HUES64 (cell line): ENCODE measurements around the gene TOB1. TPM values are rescaled to one million over a fixed set of nuclear protein-coding genes. Genes with fewer than 3 reads are reported as not detected.

Source experiments
- H3K27ac ChIP-seq: 2 replicates; pipeline ENCODE4 v1.7.0; 2013; ENCODE audit warnings: low read depth, low read length, inconsistent platforms
- H3K27me3 ChIP-seq: 2 replicates; pipeline ENCODE4 v1.6.1; 2013; ENCODE audit warnings: mild to moderate bottlenecking, low read length; ENCODE audit not compliant: insufficient read depth
- H3K36me3 ChIP-seq: 2 replicates; pipeline ENCODE4 v1.6.1; 2013; ENCODE audit warnings: mild to moderate bottlenecking, low read length; ENCODE audit not compliant: insufficient read depth
- H3K4me1 ChIP-seq: 2 replicates; pipeline ENCODE4 v1.6.1; 2013; ENCODE audit warnings: mild to moderate bottlenecking, low read length, moderate library complexity; ENCODE audit not compliant: insufficient read depth
- H3K4me3 ChIP-seq: 2 replicates; pipeline ENCODE4 v1.5.1; 2013; ENCODE audit warnings: mild to moderate bottlenecking, low read length, moderate library complexity
- H3K9ac ChIP-seq: 2 replicates; pipeline ENCODE4 v1.6.1; 2013; ENCODE audit warnings: mild to moderate bottlenecking, low read depth, low read length
- H3K9me3 ChIP-seq: 2 replicates; pipeline ENCODE4 v1.6.1; 2013; ENCODE audit warnings: low read depth, low read length; ENCODE audit not compliant: insufficient read depth
- WGBS: fragments of 150-250, 120-280 bp; methylation state at CpG from one replicate; pipeline ENCODE4 v1.1.7; 2013; ENCODE audit warnings: missing lambda C conversion rate; 5-methylcytosine and 5-hydroxymethylcytosine counted together
- polyA plus RNA-seq, 2 experiments: library from polyadenylated mRNA; stranded (reverse); fragments of 50-300 nt; gene quantifications; one replicate each; pipeline ENCODE4 v1.2.3, GENCODE V29; 2013

TOB1 gene
- 16.8 TPM for polyA plus RNA-seq (2013, experiment 1 of 2)
- polyA plus RNA-seq (2013, experiment 2 of 2), result 18.9 TPM

DNA sequence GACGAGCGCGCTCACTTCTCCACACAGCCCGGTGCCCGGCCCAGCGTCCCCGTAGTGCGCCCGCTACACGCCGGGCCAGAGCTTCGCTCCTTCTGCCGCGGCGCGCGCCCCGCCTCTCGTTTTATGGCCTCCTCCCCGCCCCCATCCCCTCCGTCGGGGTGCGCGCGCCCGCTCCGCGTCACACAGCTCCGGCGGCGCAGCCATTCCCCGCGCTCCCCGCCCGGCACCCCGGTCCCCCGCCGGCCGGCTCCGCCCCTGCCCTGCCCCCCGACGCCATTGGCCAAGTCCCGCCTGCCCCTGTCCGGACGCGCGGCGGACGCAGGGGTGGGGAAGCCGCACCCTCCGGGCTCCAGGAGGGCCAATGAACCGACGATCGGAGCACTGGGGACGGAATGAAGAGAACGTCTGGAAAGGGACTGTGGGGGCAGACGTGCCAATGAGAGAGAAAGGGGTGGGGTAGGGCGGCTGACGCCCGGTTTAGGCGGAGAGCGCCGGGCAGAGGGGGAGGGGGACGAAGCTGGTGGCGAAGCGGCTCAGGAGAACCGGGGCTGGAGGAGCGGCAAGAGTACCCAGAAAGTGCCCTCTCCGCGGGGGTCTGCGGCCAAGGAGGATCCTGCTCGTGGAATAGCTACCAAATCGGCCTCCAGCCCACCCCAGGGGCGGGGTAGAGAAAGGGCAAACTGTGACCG, at the start of gene TOB1:
TSS of gene TOB1 (minus strand) at position 94 of the 689 bp plus-strand sequence. CDS start 2,337 bp downstream, outside the sequence.
- Histone ChIP-seq H3K27me3 (no peaks in the 10 kb centered on the region), H3K9ac (peak within 1 kb of the TSS; percentile 76), H3K9me3 (no peaks in the 10 kb centered on the region), H3K4me3 (peak within 1 kb of the TSS; percentile 88), H3K36me3 (peaks cover 23% of the 10 kb centered on the region), H3K4me1 (peaks cover 14% of the 10 kb centered on the region; the same call in 1 of the 2 replicates), H3K27ac (peak within 1 kb of the TSS; percentile 99)
- under 1% methylated on average over 75 of the region's 75 CpGs for WGBS

DNA sequence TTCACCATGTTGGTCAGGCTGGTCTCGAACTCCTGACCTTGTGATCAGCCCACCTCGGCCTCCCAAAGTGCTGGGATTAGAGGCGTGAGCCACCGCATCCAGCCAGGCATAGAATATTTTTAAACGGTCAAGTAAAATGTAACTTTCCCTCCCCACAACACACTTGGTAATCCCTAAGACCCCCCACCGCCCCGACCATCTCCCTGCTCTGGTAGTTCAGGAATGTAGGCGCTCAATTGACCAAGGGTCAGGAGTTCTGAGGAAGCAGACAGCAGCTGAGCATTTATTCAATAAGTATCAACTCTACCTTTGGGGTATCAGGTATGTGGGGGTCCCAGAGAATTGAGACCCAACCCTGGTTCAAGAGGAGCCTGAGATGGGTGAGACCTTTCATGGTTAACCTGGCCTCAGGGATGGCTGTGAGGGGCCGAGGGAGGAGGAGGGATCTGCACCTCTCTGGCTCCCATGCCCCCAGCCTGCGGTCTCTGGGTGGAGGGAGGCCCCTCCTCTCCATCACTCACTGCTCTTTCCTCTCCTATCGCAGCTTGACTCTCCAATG, 48.4 kb upstream of the TOB1 start:
- H3K36me3 ChIP-seq, result no peaks in the 10 kb centered on the region
- H3K4me1 ChIP-seq, result peaks cover 40% of the 10 kb centered on the region
- H3K27me3 ChIP-seq, result no peaks in the 10 kb centered on the region
- no peaks in the 10 kb centered on the region for H3K9me3 ChIP-seq
- H3K9ac ChIP-seq, result no peak overlapping the region
- 75% methylated on average over 11 of the region's 11 CpGs for WGBS
- H3K4me3 ChIP-seq, result no peak overlapping the region
- H3K27ac ChIP-seq, result no peak overlapping the region; the same call in 1 of the 2 replicates

DNA sequence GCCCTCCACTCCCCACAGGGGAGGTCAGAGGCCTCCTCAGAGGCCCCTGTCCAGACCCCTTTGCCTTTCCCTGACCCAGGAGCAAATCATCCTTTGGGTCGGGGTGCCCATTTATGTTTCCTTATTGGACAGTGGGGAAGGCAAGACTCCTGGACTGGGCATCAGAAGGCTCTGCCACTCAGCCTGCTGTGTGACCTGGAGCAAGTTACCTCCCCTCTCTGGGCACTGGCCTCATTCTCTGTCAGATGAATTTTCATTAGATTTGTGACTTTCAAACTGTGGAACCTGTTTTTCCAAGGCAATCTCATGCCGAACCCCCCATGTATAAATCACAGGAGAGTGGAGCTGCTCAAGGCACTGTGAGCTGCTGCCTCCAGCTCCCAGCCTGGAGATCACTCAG, 47.0 kb upstream of the TOB1 start:
- H3K27ac ChIP-seq, result no peak overlapping the region
- WGBS, result 97% methylated on average over 2 of the region's 2 CpGs
- H3K4me1 ChIP-seq, result peaks cover 37% of the 10 kb centered on the region
- H3K27me3 ChIP-seq, result no peaks in the 10 kb centered on the region
- no peak overlapping the region for H3K4me3 ChIP-seq
- no peaks in the 10 kb centered on the region for H3K36me3 ChIP-seq
- H3K9ac ChIP-seq, result no peak overlapping the region
- no peaks in the 10 kb centered on the region for H3K9me3 ChIP-seq

DNA sequence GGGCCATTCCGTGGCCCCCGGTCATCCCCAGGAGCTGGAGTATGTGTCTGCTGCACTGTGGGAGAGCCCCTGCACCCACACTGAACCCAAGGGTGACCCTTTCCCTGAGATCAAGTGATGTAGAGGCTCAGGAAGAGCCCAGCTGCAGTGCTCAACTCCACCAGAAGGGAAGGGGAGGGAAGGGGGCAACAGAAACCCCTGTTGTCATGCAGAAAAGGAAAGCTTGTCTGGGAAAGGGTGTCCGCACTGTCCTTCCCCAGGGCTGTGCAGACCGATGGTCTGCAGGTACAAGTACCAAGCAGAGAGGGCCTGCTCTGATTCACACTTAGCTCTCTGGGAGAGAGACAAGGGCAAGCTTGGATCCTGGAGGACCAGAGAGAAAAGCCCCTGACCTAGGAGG, 45.7 kb upstream of the TOB1 start:
- H3K4me3 ChIP-seq, result no peak overlapping the region
- no peak overlapping the region for H3K27ac ChIP-seq
- WGBS, result 45% methylated on average over 4 of the region's 4 CpGs
- H3K4me1 ChIP-seq, result peaks cover 26% of the 10 kb centered on the region
- no peaks in the 10 kb centered on the region for H3K9me3 ChIP-seq
- no peaks in the 10 kb centered on the region for H3K36me3 ChIP-seq
- no peak overlapping the region for H3K9ac ChIP-seq
- no peaks in the 10 kb centered on the region for H3K27me3 ChIP-seq

GRCh38 chr17:50911450-50911849, 45.3 kb upstream of the TOB1 start:
- H3K9ac ChIP-seq, result no peak overlapping the region
- H3K27me3 ChIP-seq, result no peaks in the 10 kb centered on the region
- no peak overlapping the region for H3K27ac ChIP-seq
- peaks cover 22% of the 10 kb centered on the region for H3K4me1 ChIP-seq
- H3K9me3 ChIP-seq, result no peaks in the 10 kb centered on the region
- H3K4me3 ChIP-seq, result no peak overlapping the region
- no peaks in the 10 kb centered on the region for H3K36me3 ChIP-seq
- 73% methylated on average over 4 of the region's 6 CpGs for WGBS

DNA sequence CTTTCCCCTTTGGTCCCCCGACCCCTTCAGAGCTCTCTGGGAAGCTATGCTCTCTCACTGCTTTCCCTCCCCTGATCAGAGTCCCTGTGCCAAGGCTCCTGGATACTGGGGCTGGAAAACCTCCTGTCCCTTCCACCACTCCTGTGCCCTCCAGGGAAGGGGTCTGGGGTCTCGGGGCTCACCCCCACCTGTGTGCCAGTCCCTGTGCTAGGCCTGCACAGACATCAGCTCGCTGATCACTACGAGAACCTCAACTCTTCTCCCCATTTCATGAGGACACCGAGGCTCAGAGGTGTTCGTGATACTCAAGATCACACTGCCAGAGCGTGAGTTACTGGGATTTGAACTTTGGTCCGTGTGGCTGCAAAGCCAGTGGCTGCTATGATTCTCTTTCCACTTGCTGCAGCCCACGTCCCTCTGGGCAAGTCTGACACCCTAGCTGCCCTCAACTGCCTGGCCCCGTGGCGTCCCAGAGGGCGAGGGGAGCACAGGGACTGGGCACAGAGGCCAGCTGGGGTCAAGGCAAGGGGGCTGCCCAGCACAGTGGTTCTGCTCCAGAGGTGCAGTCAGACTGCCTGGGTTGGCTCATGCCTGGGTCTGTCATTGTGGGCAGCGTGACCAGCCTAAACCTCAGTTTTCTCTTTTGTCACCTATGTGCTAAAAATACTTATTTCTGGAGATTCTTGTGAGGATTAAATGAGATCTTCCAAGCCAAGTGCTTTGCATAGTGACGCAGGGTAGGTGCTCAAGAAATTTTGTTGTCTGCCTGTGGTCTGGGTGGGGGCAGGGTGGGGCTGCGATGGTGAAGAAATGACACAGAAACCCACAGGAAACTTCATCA, 43.8 kb upstream of the TOB1 start:
- Histone ChIP-seq H3K4me3 (no peak overlapping the region), H3K4me1 (peaks cover 27% of the 10 kb centered on the region), H3K27me3 (no peaks in the 10 kb centered on the region), H3K9me3 (no peaks in the 10 kb centered on the region), H3K9ac (no peak overlapping the region), H3K27ac (peak overlapping the region; percentile 36; the same call in 1 of the 2 replicates), H3K36me3 (no peaks in the 10 kb centered on the region)
- 90% methylated on average over 15 of the region's 15 CpGs for WGBS

DNA sequence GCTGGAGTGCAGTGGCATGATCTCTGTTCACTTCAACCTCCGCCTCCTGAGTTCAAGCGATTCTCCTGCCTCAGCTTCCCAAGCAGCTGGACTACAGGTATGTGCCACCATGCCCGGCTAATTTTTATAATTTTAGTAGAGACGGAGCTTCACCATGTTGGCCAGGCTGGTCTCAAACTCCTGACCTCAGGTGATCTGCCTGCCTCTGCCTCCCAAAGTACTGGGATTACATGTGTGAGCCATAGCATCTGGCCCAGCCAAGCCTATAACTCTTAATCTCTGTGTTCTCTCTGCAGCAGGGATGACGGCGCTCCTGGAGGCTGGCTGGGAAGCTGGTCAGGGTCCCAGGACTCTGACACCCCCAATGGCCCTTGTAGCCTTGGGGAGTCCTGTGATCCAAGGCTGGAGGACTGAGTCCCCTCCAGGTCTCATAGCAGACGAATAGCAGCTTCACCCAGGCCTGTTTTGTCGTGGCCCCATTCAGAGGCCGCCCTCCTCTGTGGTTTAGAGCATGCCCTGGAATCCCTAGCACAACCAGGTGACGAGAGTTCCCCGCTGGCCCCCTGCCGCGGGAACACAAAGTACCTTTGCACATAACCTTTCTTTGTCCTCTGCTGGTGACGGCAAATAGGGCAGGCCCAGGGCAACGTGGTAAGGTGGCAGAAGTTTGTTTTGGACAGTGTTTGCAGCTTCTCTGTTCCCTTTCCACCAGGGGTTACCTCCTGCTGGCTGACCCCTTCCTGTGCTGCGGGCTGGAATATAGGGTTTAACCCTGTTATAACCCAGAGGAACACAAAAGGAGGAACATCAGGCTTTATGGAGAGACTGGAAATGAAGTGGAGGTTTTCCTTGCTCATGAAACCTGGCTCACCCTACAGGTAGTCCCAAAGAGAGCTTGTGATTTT, 43.0 kb upstream of the TOB1 start:
- Histone ChIP-seq H3K36me3 (no peaks in the 10 kb centered on the region), H3K9me3 (no peaks in the 10 kb centered on the region), H3K9ac (no peak overlapping the region), H3K27me3 (no peaks in the 10 kb centered on the region), H3K27ac (peak overlapping the region; percentile 36; the same call in 1 of the 2 replicates), H3K4me3 (no peak overlapping the region), H3K4me1 (peaks cover 30% of the 10 kb centered on the region)
- WGBS, result 50% methylated on average over 16 of the region's 16 CpGs

DNA sequence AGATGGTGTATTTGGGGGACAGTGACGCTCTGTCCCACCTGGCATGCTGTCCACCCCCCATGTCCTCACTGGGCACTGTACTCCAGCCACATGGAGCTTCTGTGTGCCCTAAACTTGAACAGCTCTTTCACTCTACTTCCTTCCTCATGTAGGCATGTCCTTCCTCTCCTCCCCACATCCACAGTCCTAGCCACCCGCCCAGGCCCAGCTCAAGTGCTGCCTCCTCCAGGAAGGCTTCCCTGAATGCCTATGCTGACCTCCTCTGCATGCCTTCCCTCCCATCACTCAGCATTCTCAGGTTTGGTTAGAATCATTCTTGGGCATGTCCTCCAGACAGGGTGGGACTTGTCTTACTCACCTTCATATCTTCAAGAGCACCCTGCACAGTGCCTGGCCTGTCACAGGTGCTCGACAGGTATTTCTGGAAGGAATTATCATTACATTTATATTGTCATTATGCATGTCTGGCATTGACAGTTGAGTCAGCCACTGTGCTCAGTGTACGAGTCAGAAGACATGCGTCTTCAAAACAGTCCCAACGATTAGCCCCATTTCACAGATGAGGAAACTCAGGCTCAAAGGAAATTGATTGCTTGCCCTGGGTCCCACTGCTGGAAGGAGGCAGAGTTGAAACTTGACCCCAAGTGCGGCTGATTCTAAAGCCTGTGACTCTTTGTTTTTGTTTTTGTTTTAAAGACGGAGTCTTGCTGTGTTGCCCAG, 42.1 kb upstream of the TOB1 start:
- Histone ChIP-seq H3K36me3 (no peaks in the 10 kb centered on the region), H3K4me3 (no peak overlapping the region), H3K9ac (no peak overlapping the region), H3K27me3 (no peaks in the 10 kb centered on the region), H3K9me3 (no peaks in the 10 kb centered on the region), H3K27ac (no peak overlapping the region), H3K4me1 (peaks cover 38% of the 10 kb centered on the region)
- 92% methylated on average over 8 of the region's 8 CpGs for WGBS

DNA sequence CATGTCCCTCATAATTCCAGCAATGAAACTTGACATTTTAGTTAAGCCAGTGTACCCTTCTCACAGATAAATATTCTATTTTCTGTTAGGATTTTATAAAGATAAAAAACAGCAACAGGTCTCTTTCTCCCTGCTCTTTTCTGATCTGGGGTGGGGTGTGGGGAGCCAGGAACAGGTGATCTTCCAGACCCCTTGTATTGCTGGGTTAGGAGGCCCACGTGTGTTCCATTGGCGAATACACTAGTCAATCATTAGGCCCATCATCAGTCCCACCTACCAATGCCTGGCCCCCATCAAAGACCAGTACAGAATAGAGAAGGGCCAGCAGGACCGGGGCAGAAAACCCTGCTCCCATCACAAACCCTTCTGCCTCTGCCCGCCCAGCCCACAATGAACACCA, 40.3 kb upstream of the TOB1 start:
- H3K27me3 ChIP-seq, result no peaks in the 10 kb centered on the region
- H3K4me1 ChIP-seq, result peaks cover 41% of the 10 kb centered on the region
- 86% methylated on average over 4 of the region's 4 CpGs for WGBS
- H3K27ac ChIP-seq, result no peak overlapping the region
- H3K36me3 ChIP-seq, result no peaks in the 10 kb centered on the region
- H3K9ac ChIP-seq, result no peak overlapping the region
- no peak overlapping the region for H3K4me3 ChIP-seq
- H3K9me3 ChIP-seq, result no peaks in the 10 kb centered on the region

- Histone ChIP-seq H3K27me3 (no peaks in the 10 kb centered on the region), H3K4me1 (peaks cover 41% of the 10 kb centered on the region), H3K9ac (no peak overlapping the region), H3K36me3 (no peaks in the 10 kb centered on the region), H3K27ac (no peak overlapping the region; the same call in 1 of the 2 replicates), H3K9me3 (no peaks in the 10 kb centered on the region), H3K4me3 (no peak overlapping the region)
- 37% methylated on average over 1 of the region's 1 CpG for WGBS
These were observed 39.3 kb upstream of the TOB1 start for GRCh38 chr17:50905460-50905803.
